ENCODE measurements around the gene BCL7A.
"Not testable (repeated sequence)": the region's sequence is repeated elsewhere in the genome, so short reads cannot be mapped to it uniquely, and the experiment has no call there.

The BCL7A gene

GRCh38 chr12:122097927-122098756, 76.5 kb downstream of the BCL7A start:
- peak overlapping the region; percentile 99 for H3K27ac ChIP-seq
- TF ChIP-seq, protein P1, sequence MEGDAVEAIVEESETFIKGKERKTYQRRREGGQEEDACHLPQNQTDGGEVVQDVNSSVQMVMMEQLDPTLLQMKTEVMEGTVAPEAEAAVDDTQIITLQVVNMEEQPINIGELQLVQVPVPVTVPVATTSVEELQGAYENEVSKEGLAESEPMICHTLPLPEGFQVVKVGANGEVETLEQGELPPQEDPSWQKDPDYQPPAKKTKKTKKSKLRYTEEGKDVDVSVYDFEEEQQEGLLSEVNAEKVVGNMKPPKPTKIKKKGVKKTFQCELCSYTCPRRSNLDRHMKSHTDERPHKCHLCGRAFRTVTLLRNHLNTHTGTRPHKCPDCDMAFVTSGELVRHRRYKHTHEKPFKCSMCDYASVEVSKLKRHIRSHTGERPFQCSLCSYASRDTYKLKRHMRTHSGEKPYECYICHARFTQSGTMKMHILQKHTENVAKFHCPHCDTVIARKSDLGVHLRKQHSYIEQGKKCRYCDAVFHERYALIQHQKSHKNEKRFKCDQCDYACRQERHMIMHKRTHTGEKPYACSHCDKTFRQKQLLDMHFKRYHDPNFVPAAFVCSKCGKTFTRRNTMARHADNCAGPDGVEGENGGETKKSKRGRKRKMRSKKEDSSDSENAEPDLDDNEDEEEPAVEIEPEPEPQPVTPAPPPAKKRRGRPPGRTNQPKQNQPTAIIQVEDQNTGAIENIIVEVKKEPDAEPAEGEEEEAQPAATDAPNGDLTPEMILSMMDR (conservative IDR thresholded peaks at IDR 0.05): no peak

GRCh38 chr12:122099280-122099749, 77.6 kb downstream of the BCL7A start:
- peak overlapping the region; percentile 99 for H3K27ac ChIP-seq

GRCh38 chr12:122099856-122100255, 78.2 kb downstream of the BCL7A start:
- H3K27ac ChIP-seq: peak overlapping the region; percentile 99
- TF ChIP-seq, protein P1 (conservative IDR thresholded peaks at IDR 0.05): no peak

More at GRCh38 chr12:122099280-122099749, 77.6 kb downstream of the BCL7A start:
- TF ChIP-seq, protein P1 (conservative IDR thresholded peaks at IDR 0.05): no peak

GRCh38 chr12:122100568-122100967, 78.9 kb downstream of the BCL7A start:
- TF ChIP-seq, protein P1 (conservative IDR thresholded peaks at IDR 0.05): no peak
- peak overlapping the region; percentile 99 for H3K27ac ChIP-seq

DNA sequence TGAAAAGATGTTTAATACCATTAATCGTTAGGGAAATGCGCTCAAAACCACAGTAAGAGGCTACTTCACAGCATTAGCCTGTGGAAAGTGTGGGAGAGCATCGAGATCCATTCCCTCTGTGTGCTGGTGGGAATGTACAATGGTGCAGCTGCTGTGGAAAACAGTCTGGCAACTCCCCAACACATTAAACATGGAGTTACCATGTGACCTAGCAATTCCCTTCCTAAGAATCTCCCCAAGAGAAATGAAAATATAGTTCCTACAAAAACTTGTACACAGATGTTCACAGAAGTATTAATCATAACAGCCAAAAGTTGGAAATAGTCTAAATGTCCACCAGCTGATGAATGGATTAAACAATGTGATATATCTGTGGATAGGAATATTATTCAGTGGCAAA, 80.6 kb downstream of the BCL7A start:
- TF ChIP-seq, protein P1 (conservative IDR thresholded peaks at IDR 0.05): no peak
- no peak overlapping the region for H3K27ac ChIP-seq

- peak overlapping the region; percentile 47 for H3K27ac ChIP-seq
- TF ChIP-seq, protein P1 (conservative IDR thresholded peaks at IDR 0.05): no peak
These were observed 83.2 kb downstream of the BCL7A start for GRCh38 chr12:122104844-122105243.

DNA sequence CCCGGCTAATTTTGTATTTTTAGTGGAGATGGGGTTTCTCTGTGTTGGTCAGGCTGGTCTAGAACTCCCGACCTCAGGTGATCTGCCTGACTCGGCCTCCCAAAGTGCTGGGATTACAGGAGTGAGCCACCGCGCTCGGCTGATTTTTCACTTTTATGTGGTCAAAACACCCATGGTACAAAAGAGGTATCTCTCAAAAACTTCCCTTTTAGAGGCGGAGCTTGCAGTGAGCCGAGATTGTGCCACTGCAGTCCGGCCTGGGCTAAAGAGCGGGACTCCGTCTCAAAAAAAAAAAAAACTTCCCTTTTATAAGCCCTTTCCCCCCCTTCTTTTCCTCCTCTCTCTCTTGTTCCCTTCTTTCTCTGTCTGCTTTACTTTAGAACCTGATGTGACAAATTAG, 83.8 kb downstream of the BCL7A start:
- H3K27ac ChIP-seq: not testable (repeated sequence)

GRCh38 chr12:122106843-122107242, 85.2 kb downstream of the BCL7A start:
- TF ChIP-seq, protein P1 (conservative IDR thresholded peaks at IDR 0.05): no peak
- peak overlapping the region; percentile 1; the same call in 1 of the 2 replicates for H3K27ac ChIP-seq

Measured in VCaP (cell line).